GM23338 (cell line): ENCODE results near the gene CNOT6. TPM values are rescaled to one million over a fixed set of nuclear protein-coding genes. Genes with fewer than 3 reads are reported as not detected.

ENCODE experiments used
- ATAC-seq: fragments of 200-7000 bp; cut with Tn5 transposase; 3 replicates; pipeline ENCODE4 v1.9.1; 2020
- DNase-seq: peaks from one replicate; pipeline ENCODE4 v3.0.0-alpha.2; 2015; ENCODE audit warnings: low spot score
- H2AFZ ChIP-seq: fragments of 200-600 bp; sonication (generic); 2 replicates; pipeline ENCODE4 v1.8.0; 2016; ENCODE audit warnings: antibody characterized with exemption, mild to moderate bottlenecking, moderate library complexity
- H3F3A ChIP-seq: fragments of 200-600 bp; sonication (generic); replicated peaks from 2 replicates; pipeline ENCODE4 v1.8.0; 2017; ENCODE audit warnings: antibody characterized with exemption, mixed run types, low read depth
- H3K27ac ChIP-seq: fragments of 200-600 bp; sonication (generic); 2 replicates; pipeline ENCODE4 v1.6.1; 2016; ENCODE audit warnings: low read depth
- H3K27me3 ChIP-seq: fragments of 200-600 bp; sonication (generic); 2 replicates; pipeline ENCODE4 v1.8.0; 2016; ENCODE audit warnings: mild to moderate bottlenecking, mixed run types, moderate library complexity; ENCODE audit not compliant: insufficient read depth
- H3K36me3 ChIP-seq: fragments of 200-600 bp; sonication (generic); 2 replicates; pipeline ENCODE4 v1.8.0; 2016; ENCODE audit warnings: mild to moderate bottlenecking; ENCODE audit not compliant: insufficient read depth
- H3K4me1 ChIP-seq: fragments of 200-600 bp; sonication (generic); 2 replicates; pipeline ENCODE4 v1.8.0; 2016; ENCODE audit warnings: mild to moderate bottlenecking, moderate library complexity; ENCODE audit not compliant: insufficient read depth
- H3K4me2 ChIP-seq: fragments of 200-600 bp; sonication (generic); 2 replicates; pipeline ENCODE4 v1.7.1; 2017; ENCODE audit warnings: mixed run types
- H3K4me3 ChIP-seq: fragments of 200-600 bp; sonication (generic); 2 replicates; pipeline ENCODE4 v1.6.1; 2016; ENCODE audit warnings: mixed run types
- H3K79me2 ChIP-seq: fragments of 200-600 bp; sonication (generic); replicated peaks from 2 replicates; pipeline ENCODE4 v1.8.0; 2017; ENCODE audit warnings: mild to moderate bottlenecking; ENCODE audit not compliant: insufficient read depth
- H3K9me2 ChIP-seq: fragments of 200-600 bp; sonication (generic); 2 replicates; pipeline ENCODE4 v1.8.0; 2017; ENCODE audit not compliant: insufficient read depth
- H4K20me1 ChIP-seq: fragments of 200-600 bp; sonication (generic); replicated peaks from 2 replicates; pipeline ENCODE4 v1.8.0; 2017; ENCODE audit warnings: mild to moderate bottlenecking; ENCODE audit not compliant: insufficient read depth
- H3K27ac Mint-ChIP-seq: 2 replicates; pipeline ENCODE4 v1.8.0; 2020; ENCODE audit warnings: inconsistent platforms, mild to moderate bottlenecking, moderate library complexity, mixed read lengths
- H3K27me3 Mint-ChIP-seq: 3 replicates; pipeline ENCODE4 v1.8.0; 2022; ENCODE audit warnings: low read depth, mild to moderate bottlenecking, moderate library complexity, mixed read lengths, inconsistent platforms; ENCODE audit not compliant: insufficient read depth, poor library complexity
- H3K36me3 Mint-ChIP-seq: 3 replicates; pipeline ENCODE4 v1.8.0; 2021; ENCODE audit warnings: low read depth, mild to moderate bottlenecking, inconsistent platforms, moderate library complexity, mixed read lengths
- H3K4me1 Mint-ChIP-seq: 3 replicates; pipeline ENCODE4 v1.8.0; 2020; ENCODE audit warnings: mild to moderate bottlenecking, inconsistent platforms, mixed read lengths
- H3K4me3 Mint-ChIP-seq: 3 replicates; pipeline ENCODE4 v1.8.0; 2021; ENCODE audit warnings: moderate library complexity, mild to moderate bottlenecking, inconsistent platforms, mixed read lengths
- H3K9me3 Mint-ChIP-seq: 3 replicates; pipeline ENCODE4 v1.8.0; 2020; ENCODE audit warnings: moderate library complexity, mild to moderate bottlenecking, inconsistent platforms, mixed read lengths
- CREB1 ChIP-seq: fragments of 250-450 bp; sonication (Bioruptor Pico); IDR thresholded peaks from 2 replicates; pipeline ENCODE4 v1.5.0; 2020; ENCODE audit warnings: low read depth, mild to moderate bottlenecking, moderate library complexity
- CTCF ChIP-seq, 2 experiments: fragments of 200-600 bp in 1 of 2; sonication (generic) in 1 of 2; conservative IDR thresholded peaks; 2 replicates each; pipeline versions ENCODE4 v1.5.1 to v1.6.1; 2016 to 2017; ENCODE audit warnings: antibody characterized with exemption in 2 of 2, low read depth in 2 of 2, mild to moderate bottlenecking in 2 of 2, moderate library complexity in 1 of 2
- ETS1 ChIP-seq: IDR thresholded peaks from 2 replicates; pipeline ENCODE4 v1.6.1; 2016; ENCODE audit warnings: antibody characterized with exemption
- EZH2 ChIP-seq: fragments of 200-600 bp; sonication (generic); IDR thresholded peaks from one replicate; pipeline ENCODE4 v1.8.0; 2017; ENCODE audit warnings: antibody characterized with exemption, mild to moderate bottlenecking, low read depth; ENCODE audit not compliant: unreplicated experiment
- EZH2phosphoT487 ChIP-seq: fragments of 200-600 bp; sonication (generic); IDR thresholded peaks from one replicate; pipeline ENCODE4 v1.8.1; 2018; ENCODE audit warnings: antibody characterized with exemption; ENCODE audit not compliant: unreplicated experiment
- JUNB ChIP-seq: IDR thresholded peaks from one replicate; pipeline ENCODE4 v1.6.1; 2016; ENCODE audit warnings: antibody characterized with exemption; ENCODE audit not compliant: unreplicated experiment
- NANOG ChIP-seq: IDR thresholded peaks from 2 replicates; pipeline ENCODE4 v1.6.1; 2016; ENCODE audit warnings: antibody characterized with exemption, borderline replicate concordance
- POLR2AphosphoS5 ChIP-seq: IDR thresholded peaks from 2 replicates; pipeline ENCODE4 v1.6.1; 2016; ENCODE audit warnings: antibody characterized with exemption, low read depth
- REST ChIP-seq: IDR thresholded peaks from one replicate; pipeline ENCODE4 v1.6.1; 2018; ENCODE audit warnings: antibody characterized with exemption; ENCODE audit not compliant: unreplicated experiment
- STAT1 ChIP-seq: IDR thresholded peaks from one replicate; pipeline ENCODE4 v1.6.1; 2016; ENCODE audit warnings: antibody characterized with exemption; ENCODE audit not compliant: unreplicated experiment
- ZNF114 ChIP-seq: fragments of 250-450 bp; sonication (Bioruptor Pico); IDR thresholded peaks from 2 replicates; pipeline ENCODE4 v1.5.0; 2020; ENCODE audit warnings: mild to moderate bottlenecking, moderate library complexity
- ZNF331 ChIP-seq: fragments of 250-450 bp; sonication (Bioruptor Pico); IDR thresholded peaks from 2 replicates; pipeline ENCODE4 v1.5.0; 2020; ENCODE audit warnings: low read depth, mild to moderate bottlenecking, moderate library complexity
- ZNF462 ChIP-seq: fragments of 250-450 bp; sonication (Bioruptor Pico); IDR thresholded peaks from 2 replicates; pipeline ENCODE4 v1.5.0; 2020; ENCODE audit warnings: mild to moderate bottlenecking, moderate library complexity
- polyA plus RNA-seq: library from polyadenylated mRNA; unstranded; fragments of >200 nt; fragmentation: Nextera tagmentation; extraction: Ambion mirVana; gene quantifications from 2 replicates; pipeline ENCODE4 v1.2.1, GENCODE V29; 2016
- total RNA-seq: library from RNA; depleted of rRNA; stranded (reverse); fragments of >200 nt; shearing (Covaris generic); gene quantifications from 2 replicates; pipeline ENCODE4 v1.2.3, GENCODE V29; 2014

The CNOT6 gene
- total and polyA plus RNA-seq, 2 experiments from 2014 or later = 14.6 to 38.7 TPM

GRCh38 chr5:180586204-180586603, 92.0 kb downstream of the CNOT6 start:
- Histone ChIP-seq H3K27me3 (peaks cover 33% of the 10 kb centered on the region), H3K4me2 (no peak overlapping the region), H3K36me3 (no peaks in the 10 kb centered on the region), H4K20me1 (no peaks in the 10 kb centered on the region), H3K27ac (no peak overlapping the region), H2AFZ (no peak overlapping the region), H3K79me2 (no peaks in the 10 kb centered on the region), H3K4me1 (0 out of 2 replicates have a peak, but pooled peaks cover 3% of the 10 kb centered on the region), H3F3A (no peaks in the 10 kb centered on the region), H3K4me3 (no peak overlapping the region), H3K9me2 (no peaks in the 10 kb centered on the region)
- no peak overlapping the region for H3K27ac Mint-ChIP-seq
- H3K9me3 Mint-ChIP-seq = no peaks in the 10 kb centered on the region
- no peak for ATAC-seq
- peaks cover 22% of the 10 kb centered on the region for H3K27me3 Mint-ChIP-seq
- no peak for DNase-seq
- TF ChIP-seq CREB1 (no peak), EZH2 (no peak), ZNF462 (CRISPR knock-in tag) (no peak), JUNB (no peak), CTCF (conservative IDR thresholded peaks at IDR 0.05; ENCODE audit: low read depth in 2 of 2) (no peak), EZH2phosphoT487 (no peak), ZNF114 (CRISPR knock-in tag) (no peak), REST (no peak), ETS1 (no peak), NANOG (no peak), STAT1 (no peak), POLR2AphosphoS5 (no peak), ZNF331 (no peak)
- H3K4me1 Mint-ChIP-seq = peaks cover 5% of the 10 kb centered on the region; the same call in 1 of the 3 replicates
- no peak overlapping the region for H3K4me3 Mint-ChIP-seq
- no peaks in the 10 kb centered on the region for H3K36me3 Mint-ChIP-seq
